Muscle of back (tissue), 11 donors: ENCODE results near the gene SV2B. TPM values are rescaled to one million over a fixed set of nuclear protein-coding genes. Genes with fewer than 3 reads are reported as not detected.

Experiments used
- DNase-seq, 3 donors: peaks; one replicate each; pipeline versions ENCODE4 v3.0.0 to v3.0.0-alpha.2; 2013
- polyA plus RNA-seq, 10 donors: library from polyadenylated mRNA; unstranded; fragments of 120-200 nt; gene quantifications; one replicate each; pipeline ENCODE4 v1.2.1, GENCODE V29; 2013; ENCODE audit not compliant: insufficient read length in 10 of 10

The SV2B gene
- polyA plus RNA-seq, 10 donors = 1.7 to 4.7 (median 3.2) TPM

DNA sequence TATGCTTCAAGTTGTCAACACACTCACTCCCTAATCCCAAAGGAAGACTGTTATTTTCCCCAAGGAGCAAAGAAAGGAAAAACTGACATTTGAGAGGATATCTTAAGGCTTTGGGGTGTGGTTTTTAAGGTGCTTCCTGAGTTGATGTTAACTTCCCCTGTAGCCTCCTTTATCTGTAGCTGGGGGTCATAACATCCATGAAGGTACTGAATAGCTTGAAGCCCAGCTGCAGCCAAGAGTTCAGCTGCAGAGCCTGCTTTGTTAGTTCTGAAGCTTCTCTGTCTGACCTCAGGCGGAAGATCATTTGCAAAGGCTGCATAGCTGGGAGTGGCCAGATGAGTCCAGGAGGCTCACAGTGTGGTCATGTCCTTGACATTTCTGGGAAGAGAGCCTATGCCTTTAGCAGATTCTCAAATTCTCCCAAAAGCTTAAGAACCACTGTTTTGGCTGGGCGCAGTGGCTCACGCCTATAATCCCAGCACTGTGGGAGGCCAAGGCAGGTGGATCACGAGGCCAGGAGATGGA is 165.4 kb downstream of the SV2B start:
- no peak for DNase-seq

- no peak for DNase-seq
Measured at GRCh38 chr15:91268510-91268909, 168.5 kb downstream of the SV2B start.

- no peak for DNase-seq
Measured at GRCh38 chr15:91270747-91271146, 170.7 kb downstream of the SV2B start.

- DNase-seq = peak; percentile 63 to 81 (median 81)
Measured at GRCh38 chr15:91271565-91272153, 171.6 kb downstream of the SV2B start.

DNA sequence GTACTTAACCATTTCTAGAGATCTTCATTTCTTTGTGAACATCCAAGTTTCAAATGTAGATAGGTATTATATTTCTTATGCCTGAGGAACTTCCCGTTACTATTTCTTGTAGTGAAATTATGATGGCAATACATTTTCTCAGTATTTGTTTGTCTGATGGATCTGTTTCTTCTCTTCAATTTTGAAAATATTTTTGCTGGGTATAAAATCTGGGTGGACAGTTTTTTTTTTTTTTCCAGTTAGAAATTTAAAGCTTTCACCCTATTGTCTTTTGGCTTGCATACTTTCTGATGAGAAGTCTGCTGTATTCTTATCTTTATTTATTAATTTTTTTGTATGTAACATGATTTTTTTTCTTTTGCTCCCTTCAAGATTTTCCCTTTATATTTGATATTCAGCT is 175.8 kb downstream of the SV2B start:
- DNase-seq = no peak

- no peak for DNase-seq
Measured at GRCh38 chr15:91278951-91279350, 178.9 kb downstream of the SV2B start.

DNA sequence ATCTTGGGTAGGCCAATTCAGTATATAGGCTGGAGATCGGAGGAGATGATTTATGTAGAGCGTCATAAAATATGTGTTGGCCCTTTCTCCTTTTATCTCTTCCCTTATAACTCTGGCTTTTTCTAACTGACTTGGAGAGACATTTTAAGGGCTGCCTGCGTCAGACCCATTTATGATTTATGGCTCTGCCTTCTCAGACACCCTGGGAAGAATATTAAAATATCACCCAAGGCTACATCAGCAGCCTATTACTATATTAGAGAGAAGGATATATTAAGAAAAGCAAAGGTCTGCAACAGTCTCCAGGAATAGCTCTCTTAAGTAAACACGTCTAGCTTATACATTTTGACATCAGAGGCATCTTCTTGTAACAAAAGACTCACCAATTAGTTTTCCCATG is 179.4 kb downstream of the SV2B start:
- DNase-seq = no peak

DNA sequence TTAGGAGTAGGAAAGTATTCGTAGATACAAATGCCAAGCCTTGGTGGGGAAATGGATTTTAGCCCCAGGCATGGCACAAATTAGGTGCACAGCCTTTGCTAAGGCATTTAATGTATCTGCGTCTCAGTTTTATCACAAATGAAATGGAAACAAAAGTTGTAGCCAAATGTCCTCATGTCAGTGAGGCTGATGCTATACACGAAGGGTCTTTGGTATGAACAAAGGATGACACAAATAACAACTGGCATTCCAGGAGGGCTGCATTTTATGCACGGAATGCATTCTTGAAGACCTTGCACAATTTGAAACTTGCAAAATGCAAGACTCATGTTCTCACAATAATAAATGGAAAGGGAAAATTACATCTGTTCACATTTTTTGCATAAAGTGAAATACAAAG is 181.9 kb downstream of the SV2B start:
- no peak for DNase-seq

GRCh38 chr15:91282486-91282885 is 182.4 kb downstream of the SV2B start:
- DNase-seq = peak in 2 of 3 donors; percentile 27 to 42

- no peak for DNase-seq
Measured at GRCh38 chr15:91283155-91283554, 183.1 kb downstream of the SV2B start.

DNA sequence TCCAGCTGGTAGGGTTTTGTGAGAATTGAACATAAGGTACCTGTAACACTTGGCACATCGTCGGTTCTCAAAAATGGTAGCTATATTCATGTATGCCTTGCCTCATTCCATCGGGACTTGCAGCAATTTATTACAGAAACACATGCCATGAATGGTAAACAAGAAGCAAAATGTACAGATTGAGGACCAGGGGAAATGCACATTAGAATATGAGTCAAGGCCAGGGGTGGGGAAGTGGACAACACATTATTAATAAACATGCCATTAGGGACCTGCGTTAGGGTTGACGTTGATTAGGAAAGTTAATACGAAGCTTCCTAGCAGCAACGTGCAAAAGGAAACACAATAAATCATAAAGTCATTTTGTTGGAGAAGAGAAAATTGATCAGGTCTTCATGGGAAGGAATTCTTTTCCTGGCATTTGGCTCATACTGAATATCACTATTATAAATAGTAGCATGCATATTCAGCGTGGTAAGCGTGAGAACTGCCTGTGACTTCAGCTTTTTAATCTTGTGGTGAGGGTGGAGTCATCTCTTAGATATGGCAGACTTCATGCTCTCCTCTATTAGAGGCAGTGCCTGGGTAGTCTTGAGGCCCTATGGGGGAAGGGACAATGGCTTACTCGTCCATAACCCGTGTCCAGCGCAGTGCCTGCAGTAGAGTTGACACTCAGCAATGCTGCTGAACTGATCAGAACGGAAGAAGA is 184.9 kb downstream of the SV2B start:
- no peak for DNase-seq

DNA sequence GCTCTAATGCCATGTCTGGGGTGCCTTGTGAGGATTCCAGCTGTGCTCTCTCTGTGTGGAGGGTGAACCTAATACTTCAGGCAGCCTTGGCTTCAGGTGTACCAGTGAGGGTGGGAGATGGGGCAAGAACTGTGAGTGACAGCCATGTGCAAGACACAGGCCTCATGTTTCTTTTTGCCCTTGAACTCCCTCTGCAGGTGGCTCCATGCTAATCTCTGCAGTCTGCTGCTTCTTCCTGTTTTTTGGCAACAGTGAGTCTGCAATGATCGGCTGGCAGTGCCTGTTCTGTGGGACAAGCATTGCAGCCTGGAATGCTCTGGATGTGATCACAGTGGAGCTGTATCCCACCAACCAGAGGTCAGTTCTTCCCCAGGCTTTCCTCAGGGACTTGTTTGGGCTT is 189.3 kb downstream of the SV2B start:
- DNase-seq = no peak

DNA sequence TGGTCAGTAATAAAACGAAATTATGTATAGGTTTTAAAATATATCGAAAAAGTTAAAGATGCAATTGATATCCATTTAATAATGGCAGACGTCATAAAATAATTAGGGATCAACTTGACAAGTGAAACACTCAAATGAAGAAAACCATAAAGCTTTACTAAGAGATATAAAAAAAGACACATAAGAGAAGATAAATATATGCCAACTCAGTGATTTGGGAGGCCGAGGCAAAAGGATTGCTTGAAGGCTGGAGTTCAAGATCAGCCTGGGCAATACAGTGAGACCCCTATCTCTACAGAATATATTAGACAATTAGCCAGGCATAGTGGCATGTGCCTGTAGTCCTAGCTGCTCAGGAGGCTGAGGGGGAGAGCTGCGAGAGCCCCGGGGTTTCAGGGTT is 190.5 kb downstream of the SV2B start:
- no peak for DNase-seq

- DNase-seq = peak in 1 of 3 donors; percentile 12
Measured at GRCh38 chr15:91291673-91292072, 191.6 kb downstream of the SV2B start.

DNA sequence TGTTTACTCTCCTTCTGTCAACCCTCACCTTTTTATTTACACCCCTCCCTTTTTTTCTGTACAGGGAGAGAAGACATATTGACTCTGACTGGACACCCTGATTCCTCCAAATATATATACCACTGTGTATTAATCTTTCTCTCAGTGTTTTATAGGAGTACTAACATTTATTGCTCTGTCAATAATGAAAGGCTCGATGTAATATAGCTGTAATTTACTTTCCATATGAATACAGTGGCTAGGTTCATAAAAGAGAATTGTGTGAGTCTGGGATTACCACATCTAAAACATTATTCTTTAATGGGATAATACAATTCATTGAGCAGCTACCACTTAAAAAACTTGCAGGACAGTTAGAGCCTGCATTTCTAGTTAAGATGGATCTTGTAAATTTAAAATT is 194.3 kb downstream of the SV2B start:
- no peak for DNase-seq

- DNase-seq = no peak
Measured at GRCh38 chr15:91294795-91295194, 194.7 kb downstream of the SV2B start.

GRCh38 chr15:91298101-91298500 is 198.0 kb downstream of the SV2B start:
- DNase-seq = no peak

GRCh38 chr15:91302588-91303439 is 202.8 kb downstream of the SV2B start:
- peak; percentile 58 to 78 (median 67) for DNase-seq

DNA sequence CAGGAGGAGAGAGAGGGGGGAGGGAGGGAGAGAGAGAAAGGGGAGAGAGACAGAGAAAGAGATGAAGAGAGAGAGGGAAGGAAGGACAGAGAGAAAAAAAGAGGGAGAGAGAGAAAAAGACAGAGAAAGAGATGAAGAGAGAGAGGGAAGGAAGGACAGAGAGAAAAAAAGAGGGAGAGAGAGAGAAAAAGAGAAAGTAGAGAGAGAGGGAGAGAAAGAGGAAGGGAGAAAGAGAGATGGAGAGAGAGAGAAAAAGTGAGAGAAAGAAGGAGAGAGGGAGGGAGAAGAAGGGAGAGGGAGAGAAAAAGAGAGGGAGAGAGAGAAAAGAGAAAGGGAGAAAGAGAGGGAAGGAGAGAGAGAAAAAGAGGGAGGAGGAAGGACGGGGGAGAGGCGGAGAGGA is 204.2 kb downstream of the SV2B start:
- no peak for DNase-seq

DNA sequence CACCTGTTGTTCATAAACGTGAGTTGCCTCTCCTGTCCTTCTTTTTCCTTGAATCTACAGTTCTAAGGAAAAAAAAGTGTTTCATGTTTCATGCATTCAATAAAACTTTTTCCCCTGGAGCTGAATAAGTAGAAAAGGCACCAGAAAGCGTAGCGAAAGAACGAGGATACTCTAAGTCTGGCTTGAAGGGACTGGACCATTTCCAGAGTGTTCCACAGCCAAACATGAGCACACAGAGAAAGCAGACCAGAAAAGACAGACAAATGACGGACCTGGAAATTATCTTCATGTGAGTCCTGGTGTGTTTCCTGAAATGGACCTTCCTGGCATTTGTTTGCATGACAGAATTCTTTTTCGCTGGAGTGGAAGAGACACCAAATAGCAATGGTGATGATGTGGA is 204.7 kb downstream of the SV2B start:
- DNase-seq = peak; percentile 36 to 79 (median 76)

DNA sequence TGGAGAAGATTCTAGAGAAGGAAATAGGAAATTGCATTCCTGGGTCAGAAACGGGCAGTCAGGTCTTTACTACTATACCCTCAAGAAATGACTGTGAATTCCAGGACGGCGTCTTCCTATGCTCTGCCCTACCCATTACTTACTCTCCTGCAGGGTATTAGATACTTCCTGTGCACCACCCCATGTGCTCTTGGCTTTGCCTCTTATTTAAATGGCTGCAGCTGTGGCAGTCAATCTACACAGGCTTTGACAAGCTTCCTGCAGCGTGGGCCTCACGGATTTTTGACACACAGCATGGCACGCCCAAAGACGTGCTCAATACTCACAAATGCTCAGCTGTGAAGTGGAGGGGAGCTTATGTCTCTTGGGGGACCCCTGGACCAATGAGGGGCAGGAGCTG is 206.1 kb downstream of the SV2B start:
- peak; percentile 16 to 44 (median 16) for DNase-seq

- DNase-seq = no peak
Measured at GRCh38 chr15:91307601-91308000, 207.5 kb downstream of the SV2B start.

DNA sequence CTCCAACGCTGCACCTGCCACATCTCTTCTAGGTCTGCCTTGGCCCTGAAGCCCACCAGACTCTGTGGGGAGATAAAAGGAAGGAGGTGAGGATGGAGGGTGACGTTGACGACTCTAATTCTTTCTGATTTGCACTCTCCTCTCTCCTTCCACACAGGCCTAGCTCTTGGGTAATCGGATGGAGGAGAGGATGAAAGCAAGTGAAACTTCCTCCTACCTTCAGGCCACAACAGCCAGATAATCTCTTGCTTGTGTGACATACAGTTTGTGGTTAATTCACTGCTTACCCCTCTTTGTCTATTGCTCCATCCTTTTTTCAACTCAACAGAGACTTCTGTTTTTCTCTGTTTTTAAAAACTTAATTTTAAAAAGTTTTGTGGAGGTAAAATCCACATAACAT is 208.1 kb downstream of the SV2B start:
- DNase-seq = no peak
